Mammary epithelial cell (primary cell): Measurements from ENCODE around the gene AACS.

Experiments
- CTCF ChIP-seq, 2 donors: IDR thresholded peaks in 1 of 2; conservative IDR thresholded peaks in 1 of 2; 2 replicates each; pipeline ENCODE4 v1.5.1; 2011 to 2012; ENCODE audit warnings: inconsistent platforms in 2 of 2, low read length in 2 of 2, mild to moderate bottlenecking in 2 of 2, control low read depth in 1 of 2, low read depth in 1 of 2; ENCODE audit not compliant: insufficient read depth in 1 of 2; ENCODE audit errors: extremely low read depth in 1 of 2
- EZH2 ChIP-seq: IDR thresholded peaks from 2 replicates; pipeline ENCODE4 v1.6.1; 2012; ENCODE audit warnings: low read length, inconsistent platforms, borderline replicate concordance

- TF ChIP-seq CTCF (conservative IDR thresholded peaks at IDR 0.05 in 1 of 2, IDR thresholded peaks at IDR 0.05 in 1 of 2; ENCODE audit: extremely low read depth in 1 of 2, insufficient read depth in 1 of 2, low read depth in 1 of 2, low read length in 2 of 2), result no peak
- TF ChIP-seq EZH2, result no peak
These were observed 33.6 kb downstream of the AACS start for GRCh38 chr12:125098676-125099408.
